ENCODE measurements around the gene SLC22A23. TPM values are rescaled to one million over a fixed set of nuclear protein-coding genes. Genes with fewer than 3 reads are reported as not detected.

Gene SLC22A23
- total RNA-seq, 1 donor from 2014 or later = 14.6 TPM

DNA sequence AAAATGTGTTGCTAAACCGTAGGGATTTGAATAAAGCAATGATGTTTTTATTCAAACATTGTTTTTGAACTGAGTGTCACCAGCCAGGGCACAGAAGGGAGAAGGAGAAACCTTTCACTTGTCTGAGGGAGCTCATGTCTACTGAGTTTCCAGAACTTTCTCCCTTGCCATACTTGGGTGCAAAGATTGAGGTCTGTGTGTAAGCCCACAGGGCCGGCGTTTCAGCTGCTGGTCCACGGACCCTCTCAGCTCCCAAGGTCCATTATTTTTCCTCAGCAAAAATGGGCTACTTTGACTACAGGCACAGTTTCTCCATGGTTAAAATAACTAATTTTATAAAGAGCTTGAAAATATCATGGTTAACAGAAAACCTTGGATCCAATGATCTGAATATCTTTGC, 165.5 kb downstream of the SLC22A23 start:
- Mint-ChIP-seq H3K9me3 (no peaks in the 10 kb centered on the region), H3K27me3 (ENCODE audit: low read depth) (peaks cover 2% of the 10 kb centered on the region), H3K36me3 (ENCODE audit: low read depth) (no peaks in the 10 kb centered on the region), H3K4me1 (peaks cover 32% of the 10 kb centered on the region), H3K4me3 (no peak overlapping the region), H3K27ac (ENCODE audit: unreplicated experiment) (no peak overlapping the region)
- DNase-seq (ENCODE audit: low read depth, low spot score) = no peak
- TF ChIP-seq, protein P1, sequence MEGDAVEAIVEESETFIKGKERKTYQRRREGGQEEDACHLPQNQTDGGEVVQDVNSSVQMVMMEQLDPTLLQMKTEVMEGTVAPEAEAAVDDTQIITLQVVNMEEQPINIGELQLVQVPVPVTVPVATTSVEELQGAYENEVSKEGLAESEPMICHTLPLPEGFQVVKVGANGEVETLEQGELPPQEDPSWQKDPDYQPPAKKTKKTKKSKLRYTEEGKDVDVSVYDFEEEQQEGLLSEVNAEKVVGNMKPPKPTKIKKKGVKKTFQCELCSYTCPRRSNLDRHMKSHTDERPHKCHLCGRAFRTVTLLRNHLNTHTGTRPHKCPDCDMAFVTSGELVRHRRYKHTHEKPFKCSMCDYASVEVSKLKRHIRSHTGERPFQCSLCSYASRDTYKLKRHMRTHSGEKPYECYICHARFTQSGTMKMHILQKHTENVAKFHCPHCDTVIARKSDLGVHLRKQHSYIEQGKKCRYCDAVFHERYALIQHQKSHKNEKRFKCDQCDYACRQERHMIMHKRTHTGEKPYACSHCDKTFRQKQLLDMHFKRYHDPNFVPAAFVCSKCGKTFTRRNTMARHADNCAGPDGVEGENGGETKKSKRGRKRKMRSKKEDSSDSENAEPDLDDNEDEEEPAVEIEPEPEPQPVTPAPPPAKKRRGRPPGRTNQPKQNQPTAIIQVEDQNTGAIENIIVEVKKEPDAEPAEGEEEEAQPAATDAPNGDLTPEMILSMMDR (conservative IDR thresholded peaks at IDR 0.05) = no peak

DNA sequence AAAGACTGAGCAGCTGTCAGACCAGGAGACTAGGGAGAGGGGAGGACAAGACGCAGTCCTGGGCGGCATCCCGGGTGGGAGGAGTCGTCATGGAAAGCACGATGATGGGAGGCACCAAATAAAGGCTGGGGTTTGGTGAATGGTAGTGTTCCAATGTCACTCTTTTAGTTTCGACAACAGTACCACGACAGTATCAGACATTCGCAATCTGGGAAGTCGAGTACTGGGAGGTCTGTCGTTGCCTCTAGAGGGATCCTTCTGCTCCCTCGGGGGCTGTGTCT, 166.0 kb downstream of the SLC22A23 start:
- DNase-seq (ENCODE audit: low read depth, low spot score) = no peak
- no peak overlapping the region for H3K27ac Mint-ChIP-seq (ENCODE audit: unreplicated experiment)
- peaks cover 36% of the 10 kb centered on the region for H3K4me1 Mint-ChIP-seq
- H3K4me3 Mint-ChIP-seq = no peak overlapping the region
- no peaks in the 10 kb centered on the region for H3K36me3 Mint-ChIP-seq (ENCODE audit: low read depth)
- TF ChIP-seq, protein P1 (conservative IDR thresholded peaks at IDR 0.05) = no peak
- no peaks in the 10 kb centered on the region for H3K9me3 Mint-ChIP-seq
- peaks cover 2% of the 10 kb centered on the region for H3K27me3 Mint-ChIP-seq (ENCODE audit: low read depth)

DNA sequence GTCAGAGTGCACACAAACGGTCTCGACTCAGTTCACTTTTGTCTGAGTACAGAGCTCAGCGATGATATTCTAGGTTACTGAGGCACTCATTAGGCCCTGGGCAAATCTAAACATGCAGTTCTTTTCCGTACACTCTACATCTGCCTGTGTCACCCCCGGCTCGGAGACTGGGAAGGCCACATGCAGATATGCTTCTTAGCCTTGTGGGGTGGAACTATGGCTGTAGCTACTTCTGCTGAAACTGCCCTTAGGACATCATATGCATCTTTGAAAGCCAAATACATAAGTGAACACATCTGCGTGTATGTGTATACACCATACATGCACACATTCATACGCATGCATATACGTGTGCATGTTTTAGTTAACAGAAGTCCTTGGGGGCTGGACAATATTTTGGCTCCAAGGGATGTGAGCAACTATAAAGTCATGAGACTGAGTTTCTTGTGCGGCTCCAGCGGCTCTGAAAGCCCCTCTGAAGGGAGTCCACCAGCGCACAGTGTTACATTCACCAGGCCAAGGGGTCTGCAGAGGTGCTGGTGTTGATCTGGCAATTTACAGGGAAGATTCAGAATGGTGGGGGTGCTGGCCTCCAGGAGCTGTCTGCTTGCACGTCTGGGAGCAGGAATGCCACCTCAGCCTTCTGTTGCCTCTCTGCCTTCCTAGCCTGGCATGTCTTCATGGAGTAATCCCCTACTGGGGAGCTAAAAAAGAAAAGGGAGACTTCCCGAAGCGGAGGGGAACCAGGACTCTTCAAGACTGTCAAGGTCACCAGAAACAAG, 166.5 kb downstream of the SLC22A23 start:
- peaks cover 36% of the 10 kb centered on the region for H3K4me1 Mint-ChIP-seq
- peaks cover 2% of the 10 kb centered on the region for H3K27me3 Mint-ChIP-seq (ENCODE audit: low read depth)
- no peak for DNase-seq (ENCODE audit: low read depth, low spot score)
- no peak overlapping the region for H3K4me3 Mint-ChIP-seq
- H3K27ac Mint-ChIP-seq (ENCODE audit: unreplicated experiment) = no peak overlapping the region
- TF ChIP-seq, protein P1 (conservative IDR thresholded peaks at IDR 0.05) = no peak
- H3K36me3 Mint-ChIP-seq (ENCODE audit: low read depth) = peaks cover 3% of the 10 kb centered on the region
- no peaks in the 10 kb centered on the region for H3K9me3 Mint-ChIP-seq

DNA sequence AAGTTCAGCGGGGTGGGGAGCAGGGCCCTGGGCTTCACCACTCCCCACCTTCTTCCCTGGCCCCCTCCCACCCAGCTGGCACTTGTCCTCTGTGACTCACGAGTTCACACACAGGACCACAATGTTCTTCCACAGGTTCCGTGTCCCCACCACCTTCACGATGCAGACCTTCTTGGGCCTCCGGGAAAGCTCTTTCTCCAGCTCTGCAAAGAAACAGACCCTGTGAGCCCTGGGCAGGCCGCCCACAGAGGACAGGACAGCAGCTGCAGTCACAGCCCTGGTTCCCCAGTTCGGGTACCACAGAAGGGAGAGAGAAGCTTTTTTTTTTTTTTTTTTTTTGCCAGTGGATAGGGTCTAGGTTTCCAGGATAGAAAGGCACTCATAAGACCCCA, 167.2 kb downstream of the SLC22A23 start:
- Mint-ChIP-seq H3K4me1 (peaks cover 36% of the 10 kb centered on the region), H3K36me3 (ENCODE audit: low read depth) (peaks cover 3% of the 10 kb centered on the region), H3K27ac (ENCODE audit: unreplicated experiment) (no peak overlapping the region), H3K27me3 (ENCODE audit: low read depth) (no peaks in the 10 kb centered on the region), H3K9me3 (no peaks in the 10 kb centered on the region), H3K4me3 (no peak overlapping the region)
- DNase-seq (ENCODE audit: low read depth, low spot score) = no peak
- TF ChIP-seq, protein P1 (conservative IDR thresholded peaks at IDR 0.05) = no peak

DNA sequence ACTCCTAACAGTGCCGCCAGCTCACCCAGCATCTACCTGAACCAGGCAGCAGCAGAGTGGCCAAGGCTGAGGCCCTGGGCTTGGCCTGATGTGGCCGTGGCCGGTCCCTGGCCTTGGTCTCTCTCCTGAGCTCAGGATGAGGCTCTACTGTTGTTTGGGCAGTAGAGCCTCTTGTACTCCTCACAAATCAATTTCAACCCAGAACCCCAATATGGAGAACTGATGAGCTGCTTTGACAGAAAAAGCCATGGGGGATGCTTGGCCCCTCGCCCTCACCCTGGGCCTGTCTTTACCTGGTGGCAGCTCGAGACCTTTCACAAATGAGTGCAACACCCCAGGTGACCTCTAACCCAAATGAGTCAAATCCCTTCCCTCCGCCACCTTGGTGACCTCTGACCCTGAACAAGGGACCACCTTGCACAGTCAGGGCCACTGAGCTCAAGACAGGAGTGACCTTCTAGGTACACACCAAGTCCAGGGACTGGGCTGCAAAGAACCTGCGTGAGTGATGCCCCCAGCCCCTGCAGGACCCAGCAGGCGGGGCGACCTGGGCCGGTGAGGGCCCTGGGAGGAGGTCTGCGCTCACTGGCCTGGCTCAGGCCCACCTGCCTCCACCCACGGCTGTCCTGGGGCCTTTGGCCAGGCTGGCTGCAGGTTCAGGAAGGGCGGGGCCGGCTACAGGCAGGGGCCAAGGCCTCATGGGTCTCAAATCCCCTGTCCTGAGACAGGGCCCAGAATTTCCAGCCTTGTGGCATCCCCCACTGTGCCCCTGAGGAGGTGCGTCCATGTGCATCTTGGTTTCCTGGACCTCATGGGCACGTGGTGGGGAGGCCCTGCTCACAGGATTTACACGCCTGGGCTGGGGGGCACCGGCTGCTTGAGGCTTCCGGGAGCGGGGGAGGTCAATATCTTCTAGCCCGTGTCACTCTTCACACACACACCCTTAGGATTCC, 167.9 kb downstream of the SLC22A23 start:
- no peak for DNase-seq (ENCODE audit: low read depth, low spot score)
- TF ChIP-seq, protein P1 (conservative IDR thresholded peaks at IDR 0.05) = no peak
- peaks cover 3% of the 10 kb centered on the region for H3K36me3 Mint-ChIP-seq (ENCODE audit: low read depth)
- peak overlapping the region; percentile 71 for H3K27ac Mint-ChIP-seq (ENCODE audit: unreplicated experiment)
- H3K9me3 Mint-ChIP-seq = no peaks in the 10 kb centered on the region
- no peaks in the 10 kb centered on the region for H3K27me3 Mint-ChIP-seq (ENCODE audit: low read depth)
- peaks cover 36% of the 10 kb centered on the region for H3K4me1 Mint-ChIP-seq
- H3K4me3 Mint-ChIP-seq = no peak overlapping the region
